Neural cell (in vitro differentiated cells): ENCODE data around the gene PCCA.

Source experiments
- CTCF ChIP-seq: fragments of 450-650 bp; IDR thresholded peaks from 2 replicates; pipeline ENCODE4 v1.5.1; 2014; ENCODE audit warnings: antibody characterized with exemption, mild to moderate bottlenecking, moderate library complexity; ENCODE audit not compliant: poor library complexity, severe bottlenecking
- EP300 ChIP-seq: fragments of 450-650 bp; conservative IDR thresholded peaks from 2 replicates; pipeline ENCODE4 v1.6.1; 2014; ENCODE audit warnings: antibody characterized with exemption, mild to moderate bottlenecking, moderate library complexity; ENCODE audit not compliant: poor library complexity, severe bottlenecking
- EZH2 ChIP-seq: fragments of 200-600, 300-800 bp; shearing (Covaris generic), sonication (generic); IDR thresholded peaks from 2 replicates; pipeline ENCODE4 v1.6.1; 2014; ENCODE audit warnings: antibody characterized with exemption, low read length, borderline replicate concordance, mild to moderate bottlenecking; ENCODE audit not compliant: insufficient read depth, poor library complexity, severe bottlenecking
- MXI1 ChIP-seq: fragments of 450-650 bp; conservative IDR thresholded peaks from 2 replicates; pipeline ENCODE4 v1.6.1; 2014; ENCODE audit warnings: antibody characterized with exemption, mild to moderate bottlenecking; ENCODE audit not compliant: poor library complexity, severe bottlenecking
- POLR2AphosphoS5 ChIP-seq: IDR thresholded peaks from 2 replicates; pipeline ENCODE4 v1.6.1; 2012
- RAD21 ChIP-seq: fragments of 450-650 bp; conservative IDR thresholded peaks from 2 replicates; pipeline ENCODE4 v1.6.1; 2014; ENCODE audit warnings: antibody characterized with exemption, mild to moderate bottlenecking, moderate library complexity
- REST ChIP-seq: IDR thresholded peaks from 2 replicates; pipeline ENCODE4 v1.6.1; 2012; ENCODE audit warnings: borderline replicate concordance
- SMC3 ChIP-seq: fragments of 450-650 bp; conservative IDR thresholded peaks from 2 replicates; pipeline ENCODE4 v1.6.1; 2014; ENCODE audit warnings: antibody characterized with exemption, mild to moderate bottlenecking, moderate library complexity; ENCODE audit not compliant: poor library complexity
- TAF1 ChIP-seq: IDR thresholded peaks from 2 replicates; pipeline ENCODE4 v1.6.1; 2012; ENCODE audit warnings: low read depth

DNA sequence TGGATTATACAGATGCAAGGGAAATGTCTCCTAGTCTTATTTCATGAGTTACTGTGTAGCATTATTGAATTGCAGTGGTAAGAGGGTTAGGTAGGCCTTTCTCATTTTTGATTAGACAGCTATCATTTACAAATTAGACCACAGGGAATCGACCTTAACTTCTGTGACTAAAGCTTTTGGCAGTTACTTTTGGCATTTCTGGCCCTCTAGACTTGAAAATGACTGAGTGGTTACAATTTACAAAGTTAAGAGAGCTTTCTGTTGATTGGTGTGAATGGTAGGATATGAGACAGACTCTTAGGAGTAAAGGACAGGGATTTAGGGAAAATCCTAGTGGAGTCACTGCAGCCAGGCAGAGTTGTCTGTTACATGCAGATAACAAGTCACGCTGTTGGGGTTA, 413.6 kb downstream of the PCCA start:
- TF ChIP-seq CTCF (no peak), POLR2AphosphoS5 (no peak), EP300 (no peak), TAF1 (no peak), SMC3 (no peak), EZH2 (no peak), RAD21 (no peak), REST (no peak), MXI1 (no peak)
